Activated CD8-positive, alpha-beta T cell treated with anti-CD3 and anti-CD28 coated beads for 36 hours (primary cell): ENCODE data around the gene MYL7. TPM values are rescaled to one million over a fixed set of nuclear protein-coding genes. Genes with fewer than 3 reads are reported as not detected.

Source experiments
- ATAC-seq: fragments of 200-7000 bp; cut with Tn5 transposase; one replicate; pipeline ENCODE4 v1.10.0; 2021; ENCODE audit warnings: mild to moderate bottlenecking, moderate library complexity
- CTCF ChIA-PET: fragments of 350-600 bp; sonication (Branson Sonifier 250); formaldehyde crosslinking; loops from one replicate; lab custom pipeline; 2021; ENCODE audit warnings: antibody characterized with exemption; lab: Charles Lee
- POLR2A ChIA-PET: fragments of 350-600 bp; sonication (Branson Sonifier 250); formaldehyde crosslinking; loops from one replicate; lab custom pipeline; 2021; ENCODE audit warnings: antibody characterized with exemption; lab: Charles Lee
- DNase-seq: peaks from one replicate; pipeline ENCODE4 v3.0.0-alpha.2; 2020
- H3K27ac Mint-ChIP-seq: one replicate; pipeline ENCODE4 v1.8.0; 2021; ENCODE audit warnings: mild to moderate bottlenecking, mixed read lengths
- H3K27me3 Mint-ChIP-seq: one replicate; pipeline ENCODE4 v1.8.0; 2021; ENCODE audit warnings: mixed read lengths
- H3K36me3 Mint-ChIP-seq: one replicate; pipeline ENCODE4 v1.8.0; 2021; ENCODE audit warnings: low read depth, mixed read lengths
- H3K4me1 Mint-ChIP-seq: one replicate; pipeline ENCODE4 v1.8.0; 2021; ENCODE audit warnings: low read depth, mixed read lengths
- H3K4me3 Mint-ChIP-seq: one replicate; pipeline ENCODE4 v1.8.0; 2021; ENCODE audit warnings: mild to moderate bottlenecking, moderate library complexity, mixed read lengths
- H3K9me3 Mint-ChIP-seq: one replicate; pipeline ENCODE4 v1.8.0; 2021; ENCODE audit warnings: mixed read lengths
- CTCF ChIP-seq: fragments of 200-600 bp; IDR thresholded peaks from one replicate; pipeline ENCODE4 v1.8.0; 2022; ENCODE audit warnings: antibody characterized with exemption, mild to moderate bottlenecking
- intact Hi-C: fragments of 100-400 bp; cut with micrococcal nuclease; formaldehyde crosslinking; loops from one replicate; pipeline ENCODE4 v1.10.0; 2022
- total RNA-seq, 2 experiments: library from RNA; stranded (reverse); gene quantifications; one replicate each; pipeline ENCODE4 v1.2.3, GENCODE V29; 2021

The MYL7 gene, protein sequence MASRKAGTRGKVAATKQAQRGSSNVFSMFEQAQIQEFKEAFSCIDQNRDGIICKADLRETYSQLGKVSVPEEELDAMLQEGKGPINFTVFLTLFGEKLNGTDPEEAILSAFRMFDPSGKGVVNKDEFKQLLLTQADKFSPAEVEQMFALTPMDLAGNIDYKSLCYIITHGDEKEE
- not detected for total RNA-seq

GRCh38 chr7:44141221-44141850 is at the start of gene MYL7:
Gene MYL7, minus strand, starts transcription at chr7:44141332. Its CDS starts 27 bp downstream, at chr7:44141305.
- peaks cover 7% of the 10 kb centered on the region for H3K4me1 Mint-ChIP-seq
- H3K27ac Mint-ChIP-seq = no peak within 1 kb of the TSS
- TF ChIP-seq CTCF = no peak
- CTCF ChIA-PET = no interaction called here
- POLR2A ChIA-PET = no interaction called here
- intact Hi-C loops = no loop called here
- H3K36me3 Mint-ChIP-seq = no peaks in the 10 kb centered on the region
- no peaks in the 10 kb centered on the region for H3K9me3 Mint-ChIP-seq
- ATAC-seq = no peak
- H3K4me3 Mint-ChIP-seq = no peak within 1 kb of the TSS
- no peaks in the 10 kb centered on the region for H3K27me3 Mint-ChIP-seq
- DNase-seq = no peak

- H3K27me3 Mint-ChIP-seq = peaks cover 4% of the 10 kb centered on the region
- peaks cover 6% of the 10 kb centered on the region for H3K4me1 Mint-ChIP-seq
- CTCF ChIA-PET = no interaction called here
- no peak overlapping the region for H3K27ac Mint-ChIP-seq
- DNase-seq (no peak), ATAC-seq (no peak)
- no peak for TF ChIP-seq CTCF
- POLR2A ChIA-PET = no interaction called here
- H3K4me3 Mint-ChIP-seq = no peak overlapping the region
- H3K36me3 Mint-ChIP-seq = no peaks in the 10 kb centered on the region
- intact Hi-C loops = no loop called here
- no peaks in the 10 kb centered on the region for H3K9me3 Mint-ChIP-seq
Observed at GRCh38 chr7:44189993-44190872, 49.1 kb upstream of the MYL7 start.

DNA sequence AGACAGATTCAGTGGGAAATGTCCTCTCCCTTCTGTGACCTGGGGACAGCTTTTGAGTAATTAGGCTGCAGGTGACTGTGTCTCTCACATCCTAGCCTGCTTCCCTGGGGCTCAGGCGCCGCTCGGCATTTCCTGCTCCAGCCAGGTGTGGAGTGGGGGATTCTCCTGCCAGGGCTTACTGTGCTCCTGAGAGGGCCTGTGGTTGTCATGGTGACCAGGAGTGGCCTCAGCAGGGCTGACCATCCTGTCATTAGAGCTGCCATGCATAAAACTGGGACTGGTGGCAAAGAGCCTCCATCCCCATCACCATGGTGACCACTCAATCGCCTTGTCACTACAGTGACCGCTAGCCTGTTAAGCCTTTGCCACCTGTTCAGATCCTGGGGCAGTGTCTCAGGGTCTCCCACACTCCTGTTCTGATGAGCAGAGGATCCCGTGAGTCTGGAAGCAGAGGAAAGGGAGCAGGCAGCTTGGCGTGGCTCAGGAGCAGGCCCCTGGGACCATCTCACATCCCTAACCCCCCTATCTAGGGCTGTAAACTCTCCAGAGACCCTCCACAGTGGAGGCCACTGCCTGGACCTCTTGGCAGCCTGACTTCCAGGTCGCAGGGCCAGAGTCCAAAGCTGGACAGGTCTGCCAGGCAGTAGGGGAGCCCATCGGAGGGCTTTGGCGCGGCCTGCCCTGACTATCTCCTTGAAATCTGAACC is 48.3 kb upstream of the MYL7 start, which contains the start of gene GCK:
Gene GCK, minus strand, starts transcription at position 154 of the 707 bp plus-strand sequence. CDS start 486 bp downstream, outside the sequence.
- no peak within 1 kb of the TSS for H3K27ac Mint-ChIP-seq
- H3K27me3 Mint-ChIP-seq = peaks cover 4% of the 10 kb centered on the region
- no peaks in the 10 kb centered on the region for H3K36me3 Mint-ChIP-seq
- POLR2A ChIA-PET = no interaction called here
- no peak within 1 kb of the TSS for H3K4me3 Mint-ChIP-seq
- no peak for TF ChIP-seq CTCF
- peaks cover 6% of the 10 kb centered on the region for H3K4me1 Mint-ChIP-seq
- ATAC-seq = no peak
- intact Hi-C loops = no loop called here
- no peak for DNase-seq
- CTCF ChIA-PET = no interaction called here
- no peaks in the 10 kb centered on the region for H3K9me3 Mint-ChIP-seq

DNA sequence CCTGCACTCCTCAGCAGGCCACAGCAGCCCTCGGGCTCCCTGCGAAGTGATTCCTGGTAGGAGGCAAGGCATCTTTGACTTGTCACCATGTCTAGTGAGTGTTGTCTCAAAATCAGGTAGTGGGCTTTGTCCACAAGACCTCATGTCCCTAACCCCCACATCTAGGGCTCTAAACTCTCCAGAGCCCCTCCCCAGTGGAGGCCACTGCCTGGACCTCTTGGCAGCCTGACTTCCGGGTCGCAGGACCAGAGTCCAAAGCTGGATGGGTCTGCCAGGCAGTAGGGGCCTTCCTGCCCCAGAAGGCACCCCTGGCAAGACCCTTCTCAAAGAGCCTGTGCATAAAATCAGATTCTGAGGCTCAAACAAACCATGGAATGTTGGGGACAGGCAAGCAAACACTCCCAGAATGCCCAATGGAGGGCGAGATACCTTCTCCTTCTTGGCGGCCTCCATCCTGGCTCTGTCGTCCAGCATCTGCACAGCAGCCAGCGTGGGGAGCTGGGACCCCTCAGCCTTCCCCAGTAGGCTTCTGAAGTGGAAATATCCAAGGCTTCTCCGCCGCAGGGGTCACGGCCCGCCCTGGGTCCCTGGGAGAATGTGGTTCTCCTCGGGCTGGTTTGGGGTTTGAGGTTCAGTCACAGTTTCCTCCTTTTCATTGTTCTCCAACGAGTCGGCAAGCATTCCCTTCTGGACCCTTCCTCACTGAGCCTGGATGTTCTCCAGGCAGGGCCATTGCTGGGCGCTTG is 47.5 kb upstream of the MYL7 start:
- DNase-seq = no peak
- Mint-ChIP-seq H3K4me1 (peaks cover under 1% of the 10 kb centered on the region), H3K9me3 (no peaks in the 10 kb centered on the region), H3K27me3 (peaks cover 4% of the 10 kb centered on the region), H3K36me3 (no peaks in the 10 kb centered on the region), H3K27ac (no peak overlapping the region), H3K4me3 (no peak overlapping the region)
- ChIA-PET CTCF (no interaction called here), POLR2A (no interaction called here)
- no peak for TF ChIP-seq CTCF
- intact Hi-C loops = no loop called here
- no peak for ATAC-seq
